Hindlimb muscle (tissue), 1 donor: ENCODE data around the gene HECTD2. TPM values are rescaled to one million over a fixed set of nuclear protein-coding genes. Genes with fewer than 3 reads are reported as not detected.
"Not testable (repeated sequence)": the region's sequence is repeated elsewhere in the genome, so short reads cannot be mapped to it uniquely, and the experiment has no call there.

ENCODE experiments used
- DNase-seq: peaks from one replicate; pipeline ENCODE4 v3.0.0-alpha.2; 2013
- polyA plus RNA-seq: library from polyadenylated mRNA; unstranded; fragments of 120-200 nt; gene quantifications from one replicate; pipeline ENCODE4 v1.2.1, GENCODE V29; 2013; ENCODE audit not compliant: insufficient read length

Gene HECTD2
- 14.1 TPM for polyA plus RNA-seq

GRCh38 chr10:91409869-91410637, at the start of gene HECTD2:
Gene HECTD2 (plus strand): TSS chr10:91410344. CDS start chr10:91410439, 95 bp downstream.
- DNase-seq, result peak; percentile 87

GRCh38 chr10:91360461-91360860, 49.7 kb upstream of the HECTD2 start:
- no peak for DNase-seq

- DNase-seq, result not testable (repeated sequence)
Observed at GRCh38 chr10:91365519-91365918, 44.6 kb upstream of the HECTD2 start.

GRCh38 chr10:91366704-91367103, 43.4 kb upstream of the HECTD2 start:
- no peak for DNase-seq

- DNase-seq, result no peak
Observed at GRCh38 chr10:91367127-91367531, 43.0 kb upstream of the HECTD2 start.

- no peak for DNase-seq
Observed at GRCh38 chr10:91367558-91367957, 42.6 kb upstream of the HECTD2 start.

- DNase-seq, result not testable (repeated sequence)
Observed at GRCh38 chr10:91369978-91370589, 40.1 kb upstream of the HECTD2 start.

- no peak for DNase-seq
Observed at GRCh38 chr10:91374052-91374451, 36.1 kb upstream of the HECTD2 start.

- DNase-seq, result no peak
Observed at GRCh38 chr10:91378061-91378460, 32.1 kb upstream of the HECTD2 start.

GRCh38 chr10:91380873-91381256, 29.3 kb upstream of the HECTD2 start:
- no peak for DNase-seq

- no peak for DNase-seq
Observed at GRCh38 chr10:91381257-91381891, 28.8 kb upstream of the HECTD2 start.

- DNase-seq, result no peak
Observed at GRCh38 chr10:91385306-91386085, 24.6 kb upstream of the HECTD2 start.

- DNase-seq, result peak; percentile 70
Observed at GRCh38 chr10:91389636-91390512, 20.3 kb upstream of the HECTD2 start.

- DNase-seq, result not testable (repeated sequence)
Observed at GRCh38 chr10:91390513-91390825, 19.7 kb upstream of the HECTD2 start.

GRCh38 chr10:91391920-91392319, 18.2 kb upstream of the HECTD2 start:
- DNase-seq, result no peak

GRCh38 chr10:91406322-91406721, 3.8 kb upstream of the HECTD2 start:
- no peak for DNase-seq

- peak; percentile 94 for DNase-seq
Observed at GRCh38 chr10:91409069-91409868, 875 bp upstream of the HECTD2 start.

GRCh38 chr10:91410638-91411371, 661 bp downstream of the HECTD2 start:
- peak; percentile 61 for DNase-seq

GRCh38 chr10:91411621-91412020, 1.5 kb downstream of the HECTD2 start:
- DNase-seq, result no peak

- no peak for DNase-seq
Observed at GRCh38 chr10:91412354-91413087, 2.4 kb downstream of the HECTD2 start.
